Karpas-422 (cell line): ENCODE results near the gene ZNF281. TPM values are rescaled to one million over a fixed set of nuclear protein-coding genes. Genes with fewer than 3 reads are reported as not detected.
"Not testable (repeated sequence)": the region's sequence is repeated elsewhere in the genome, so short reads cannot be mapped to it uniquely, and the experiment has no call there.

Experiments used
- DNase-seq: peaks from one replicate; pipeline ENCODE4 v3.0.0-alpha.2; 2015
- H2AFZ ChIP-seq: fragments of 200-600 bp; sonication (generic); 2 replicates; pipeline ENCODE4 v1.6.1; 2014; ENCODE audit warnings: antibody characterized with exemption, low read length, mixed read lengths
- H3K27ac ChIP-seq: fragments of 200-600 bp; sonication (generic); 2 replicates; pipeline ENCODE4 v1.5.1; 2014; ENCODE audit warnings: mild to moderate bottlenecking, low read length, moderate library complexity
- H3K27me3 ChIP-seq: fragments of 200-600 bp; sonication (generic); 2 replicates; pipeline ENCODE4 v1.6.1; 2014; ENCODE audit warnings: low read length, mixed read lengths
- H3K36me3 ChIP-seq: fragments of 200-600 bp; sonication (generic); 2 replicates; pipeline ENCODE4 v1.6.1; 2014; ENCODE audit warnings: low read length, mixed read lengths; ENCODE audit not compliant: insufficient read depth
- H3K4me1 ChIP-seq: fragments of 200-600 bp; sonication (generic); 2 replicates; pipeline ENCODE4 v1.6.1; 2014; ENCODE audit warnings: mild to moderate bottlenecking, low read length, mixed read lengths
- H3K4me2 ChIP-seq: fragments of 200-600 bp; sonication (generic); 2 replicates; pipeline ENCODE4 v1.6.1; 2014; ENCODE audit warnings: low read length, low read depth, mild to moderate bottlenecking; ENCODE audit not compliant: poor library complexity, severe bottlenecking
- H3K4me3 ChIP-seq: fragments of 200-600 bp; sonication (generic); 2 replicates; pipeline ENCODE4 v1.5.1; 2014; ENCODE audit warnings: mild to moderate bottlenecking, antibody characterized with exemption, low read length, mixed read lengths
- H3K79me2 ChIP-seq: fragments of 200-600 bp; sonication (generic); 2 replicates; pipeline ENCODE4 v1.6.1; 2014; ENCODE audit warnings: mild to moderate bottlenecking, low read length, mixed read lengths
- H3K9ac ChIP-seq: fragments of 200-600 bp; sonication (generic); 2 replicates; pipeline ENCODE4 v1.6.0; 2014; ENCODE audit warnings: low read length
- H3K9me2 ChIP-seq: fragments of 200-600 bp; sonication (generic), shearing (Covaris generic); replicated peaks from 2 replicates; pipeline ENCODE4 v1.6.0; 2014; ENCODE audit warnings: mild to moderate bottlenecking, low read length, moderate library complexity; ENCODE audit not compliant: insufficient read depth
- H3K9me3 ChIP-seq: fragments of 300-700, 200-600 bp; sonication (generic); 2 replicates; pipeline ENCODE4 v1.6.1; 2014; ENCODE audit warnings: low read length, mixed read lengths
- H4K20me1 ChIP-seq: fragments of 200-600 bp; sonication (generic); 2 replicates; pipeline ENCODE4 v1.6.1; 2014; ENCODE audit warnings: mild to moderate bottlenecking, antibody characterized with exemption, low read length, low read depth; ENCODE audit not compliant: insufficient read depth
- total RNA-seq: library from RNA; depleted of rRNA; stranded (reverse); fragments of >200 nt; shearing (Covaris generic); gene quantifications from 2 replicates; pipeline ENCODE4 v1.2.3, GENCODE V29; 2014; ENCODE audit warnings: low replicate concordance

Gene ZNF281
- total RNA-seq, 1 experiment from 2014 or later, result 31.1 TPM

GRCh38 chr1:200426196-200426595 lies 16.4 kb upstream of the ZNF281 start:
- Histone ChIP-seq H4K20me1 (no peaks in the 10 kb centered on the region), H3K27me3 (no peaks in the 10 kb centered on the region), H3K27ac (no peak overlapping the region), H3K4me1 (no peaks in the 10 kb centered on the region), H3K9ac (no peak overlapping the region), H3K4me2 (no peak overlapping the region), H3K79me2 (no peaks in the 10 kb centered on the region), H3K36me3 (no peaks in the 10 kb centered on the region), H3K9me2 (no peaks in the 10 kb centered on the region), H2AFZ (no peak overlapping the region), H3K4me3 (no peak overlapping the region), H3K9me3 (no peaks in the 10 kb centered on the region)
- DNase-seq, result no peak

DNA sequence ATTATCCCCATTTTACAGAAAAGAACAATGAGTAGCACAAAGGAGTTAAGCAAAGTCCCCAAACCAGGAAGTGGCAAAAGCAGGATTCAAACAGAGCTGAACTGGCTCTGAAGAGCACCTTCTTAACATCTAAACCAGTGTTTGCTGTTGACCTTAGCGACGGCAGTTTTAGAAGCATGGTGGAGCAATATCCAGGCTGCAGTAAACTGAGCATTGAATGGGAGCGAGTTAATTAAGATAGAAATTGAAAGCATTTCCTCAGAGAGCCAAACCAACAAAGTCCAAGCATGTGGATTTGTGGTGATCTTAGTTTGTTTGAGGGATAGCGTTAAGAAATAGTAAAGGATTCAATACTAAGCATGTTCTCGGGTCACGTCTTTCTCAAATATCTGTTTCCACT lies 13.4 kb upstream of the ZNF281 start:
- Histone ChIP-seq H3K4me1 (no peaks in the 10 kb centered on the region), H3K4me2 (no peak overlapping the region), H3K27me3 (no peaks in the 10 kb centered on the region), H3K36me3 (no peaks in the 10 kb centered on the region), H2AFZ (no peak overlapping the region), H3K9me3 (no peaks in the 10 kb centered on the region), H3K79me2 (no peaks in the 10 kb centered on the region), H3K9me2 (no peaks in the 10 kb centered on the region), H3K9ac (no peak overlapping the region), H3K27ac (no peak overlapping the region), H3K4me3 (no peak overlapping the region), H4K20me1 (no peaks in the 10 kb centered on the region)
- DNase-seq, result no peak

DNA sequence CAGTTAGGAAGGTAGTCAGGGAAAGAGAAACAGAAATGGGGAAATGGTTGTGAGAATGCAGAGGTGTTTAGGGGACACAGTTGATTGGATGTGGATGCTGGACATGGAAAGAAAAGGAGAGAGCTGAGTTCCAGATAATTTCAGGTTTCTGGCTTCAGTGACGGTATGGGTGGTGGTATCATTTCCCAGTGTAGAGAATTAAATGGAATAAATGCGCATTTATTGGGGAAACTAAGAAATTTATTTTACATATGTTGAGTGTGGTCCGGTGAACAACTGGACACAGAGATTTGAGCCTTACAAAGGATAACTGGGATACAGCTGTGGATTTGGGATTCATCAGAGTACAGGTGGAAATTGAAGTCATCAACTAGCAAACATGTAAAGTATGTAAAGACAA lies 12.4 kb upstream of the ZNF281 start:
- no peaks in the 10 kb centered on the region for H3K79me2 ChIP-seq
- DNase-seq, result no peak
- no peak overlapping the region for H3K4me3 ChIP-seq
- H3K4me1 ChIP-seq, result no peaks in the 10 kb centered on the region
- no peak overlapping the region for H3K4me2 ChIP-seq
- H3K27ac ChIP-seq, result no peak overlapping the region
- H3K36me3 ChIP-seq, result no peaks in the 10 kb centered on the region
- no peaks in the 10 kb centered on the region for H4K20me1 ChIP-seq
- H3K9me2 ChIP-seq, result no peaks in the 10 kb centered on the region
- no peak overlapping the region for H3K9ac ChIP-seq
- no peaks in the 10 kb centered on the region for H3K27me3 ChIP-seq
- H3K9me3 ChIP-seq, result no peaks in the 10 kb centered on the region
- no peak overlapping the region for H2AFZ ChIP-seq

GRCh38 chr1:200415789-200416593 lies 6.2 kb upstream of the ZNF281 start:
- no peak for DNase-seq
- no peaks in the 10 kb centered on the region for H3K36me3 ChIP-seq
- no peaks in the 10 kb centered on the region for H3K9me3 ChIP-seq
- no peaks in the 10 kb centered on the region for H4K20me1 ChIP-seq
- no peak overlapping the region for H3K9ac ChIP-seq
- H3K27me3 ChIP-seq, result no peaks in the 10 kb centered on the region
- H3K9me2 ChIP-seq, result no peaks in the 10 kb centered on the region
- no peak overlapping the region for H3K4me2 ChIP-seq
- no peak overlapping the region for H3K27ac ChIP-seq
- no peaks in the 10 kb centered on the region for H3K79me2 ChIP-seq
- no peak overlapping the region for H2AFZ ChIP-seq
- peaks cover 12% of the 10 kb centered on the region for H3K4me1 ChIP-seq
- H3K4me3 ChIP-seq, result no peak overlapping the region

GRCh38 chr1:200415227-200415626 lies 5.4 kb upstream of the ZNF281 start:
- DNase-seq, result no peak
- H3K36me3 ChIP-seq, result no peaks in the 10 kb centered on the region
- no peaks in the 10 kb centered on the region for H3K79me2 ChIP-seq
- peaks cover 20% of the 10 kb centered on the region for H3K4me1 ChIP-seq
- H3K4me3 ChIP-seq, result no peak overlapping the region
- no peak overlapping the region for H2AFZ ChIP-seq
- no peaks in the 10 kb centered on the region for H4K20me1 ChIP-seq
- no peaks in the 10 kb centered on the region for H3K9me2 ChIP-seq
- H3K9me3 ChIP-seq, result no peaks in the 10 kb centered on the region
- no peak overlapping the region for H3K9ac ChIP-seq
- H3K27ac ChIP-seq, result no peak overlapping the region
- no peak overlapping the region for H3K4me2 ChIP-seq
- H3K27me3 ChIP-seq, result no peaks in the 10 kb centered on the region

- no peak overlapping the region for H3K9ac ChIP-seq
- H3K27me3 ChIP-seq, result no peaks in the 10 kb centered on the region
- H3K4me1 ChIP-seq, result peaks cover 21% of the 10 kb centered on the region
- no peak for DNase-seq
- H3K9me2 ChIP-seq, result no peaks in the 10 kb centered on the region
- H3K36me3 ChIP-seq, result no peaks in the 10 kb centered on the region
- no peak overlapping the region for H3K27ac ChIP-seq
- H3K9me3 ChIP-seq, result no peaks in the 10 kb centered on the region
- no peak overlapping the region for H2AFZ ChIP-seq
- peaks cover 2% of the 10 kb centered on the region for H3K79me2 ChIP-seq
- H4K20me1 ChIP-seq, result no peaks in the 10 kb centered on the region
- H3K4me3 ChIP-seq, result no peak overlapping the region
- no peak overlapping the region for H3K4me2 ChIP-seq
These were observed 4.8 kb upstream of the ZNF281 start for GRCh38 chr1:200414657-200415056.

GRCh38 chr1:200413766-200414165 lies 3.9 kb upstream of the ZNF281 start:
- H3K27ac ChIP-seq, H3K9me3 ChIP-seq, DNase-seq, H3K27me3 ChIP-seq, H3K4me3 ChIP-seq, H4K20me1 ChIP-seq, H3K9ac ChIP-seq, H3K4me2 ChIP-seq, H3K9me2 ChIP-seq, H2AFZ ChIP-seq, H3K36me3 ChIP-seq: not testable (repeated sequence)
- Histone ChIP-seq H3K79me2 (peaks cover 11% of the 10 kb centered on the region), H3K4me1 (peaks cover 25% of the 10 kb centered on the region)

- Histone ChIP-seq H2AFZ (no peak overlapping the region), H3K9me2 (no peaks in the 10 kb centered on the region), H3K27me3 (no peaks in the 10 kb centered on the region), H3K27ac (no peak overlapping the region), H3K4me1 (peaks cover 46% of the 10 kb centered on the region), H3K79me2 (peaks cover 32% of the 10 kb centered on the region), H3K9me3 (no peaks in the 10 kb centered on the region), H3K4me2 (no peak overlapping the region), H3K4me3 (no peak overlapping the region), H3K9ac (no peak overlapping the region), H4K20me1 (peaks cover 18% of the 10 kb centered on the region; the same call in 1 of the 2 replicates), H3K36me3 (peaks cover 21% of the 10 kb centered on the region)
- no peak for DNase-seq
These were observed 1.8 kb upstream of the ZNF281 start for GRCh38 chr1:200411406-200412257.
